GM19395 (cell line): ENCODE measurements around the gene ANGPTL4.
"Not testable (repeated sequence)": the region's sequence is repeated elsewhere in the genome, so short reads cannot be mapped to it uniquely, and the experiment has no call there.

ENCODE experiments used
- ATAC-seq: cut with Tn5 transposase; IDR thresholded peaks from one replicate; pipeline ENCODE4 v1.9.1; 2021; ENCODE audit warnings: mild to moderate bottlenecking, moderate library complexity; ENCODE audit not compliant: unreplicated experiment

Gene ANGPTL4

DNA sequence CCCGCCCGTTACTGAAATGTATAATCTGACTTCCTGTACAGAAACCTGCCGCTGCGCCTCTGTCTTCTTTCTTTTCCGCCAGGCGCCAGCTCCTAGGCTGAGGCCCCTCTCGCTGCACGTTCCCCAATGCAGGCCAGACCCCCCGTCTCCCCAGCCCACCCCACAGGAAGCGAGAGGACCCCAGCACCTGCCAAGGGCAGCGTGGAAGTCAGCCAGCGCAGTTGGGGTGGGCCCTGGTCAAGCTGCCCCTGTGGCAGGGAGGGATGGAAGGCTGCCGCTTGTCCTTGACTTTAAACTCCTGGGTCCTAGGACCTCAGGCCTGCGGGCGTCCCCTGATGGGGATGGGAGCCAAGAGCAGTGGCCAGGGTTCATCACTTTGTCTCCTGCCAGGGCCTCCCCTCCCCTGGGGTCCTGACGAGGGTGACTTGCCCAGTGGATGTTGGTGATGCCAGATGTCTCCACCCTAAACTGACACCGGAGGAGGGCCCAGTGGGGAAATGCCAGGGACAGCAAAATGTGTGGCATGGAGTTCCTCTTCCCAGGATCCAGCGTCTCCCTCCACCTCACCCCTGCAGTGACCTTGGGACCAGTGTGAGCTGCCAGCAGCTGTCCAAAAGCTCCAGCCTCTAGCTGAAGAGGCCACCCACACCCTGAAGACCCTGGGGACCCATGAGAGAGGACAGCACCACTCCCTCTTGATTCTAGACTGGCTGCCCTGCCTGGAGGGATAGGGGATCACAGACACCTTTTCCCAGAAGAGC lies 40.6 kb downstream of the ANGPTL4 start:
- no peak for ATAC-seq

DNA sequence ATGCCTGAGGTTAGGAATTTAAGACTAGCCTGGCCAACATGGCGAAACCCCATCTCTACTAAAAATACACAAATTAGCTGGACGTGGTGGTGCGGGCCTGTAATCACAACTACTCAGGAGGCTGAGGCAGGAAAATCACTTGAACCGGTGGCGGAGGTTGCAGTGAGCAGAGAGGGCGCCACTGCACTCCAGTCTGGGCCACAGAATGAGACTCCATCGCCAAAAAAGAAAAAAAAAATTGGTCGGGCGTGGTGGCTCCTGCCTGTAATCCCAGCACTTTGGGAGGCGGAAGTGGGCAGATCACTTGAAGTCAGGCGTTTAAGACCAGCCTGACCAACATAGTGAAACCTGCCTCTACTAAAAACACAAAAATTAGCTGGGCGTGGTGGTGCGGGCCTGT lies 46.8 kb downstream of the ANGPTL4 start:
- ATAC-seq = not testable (repeated sequence)

DNA sequence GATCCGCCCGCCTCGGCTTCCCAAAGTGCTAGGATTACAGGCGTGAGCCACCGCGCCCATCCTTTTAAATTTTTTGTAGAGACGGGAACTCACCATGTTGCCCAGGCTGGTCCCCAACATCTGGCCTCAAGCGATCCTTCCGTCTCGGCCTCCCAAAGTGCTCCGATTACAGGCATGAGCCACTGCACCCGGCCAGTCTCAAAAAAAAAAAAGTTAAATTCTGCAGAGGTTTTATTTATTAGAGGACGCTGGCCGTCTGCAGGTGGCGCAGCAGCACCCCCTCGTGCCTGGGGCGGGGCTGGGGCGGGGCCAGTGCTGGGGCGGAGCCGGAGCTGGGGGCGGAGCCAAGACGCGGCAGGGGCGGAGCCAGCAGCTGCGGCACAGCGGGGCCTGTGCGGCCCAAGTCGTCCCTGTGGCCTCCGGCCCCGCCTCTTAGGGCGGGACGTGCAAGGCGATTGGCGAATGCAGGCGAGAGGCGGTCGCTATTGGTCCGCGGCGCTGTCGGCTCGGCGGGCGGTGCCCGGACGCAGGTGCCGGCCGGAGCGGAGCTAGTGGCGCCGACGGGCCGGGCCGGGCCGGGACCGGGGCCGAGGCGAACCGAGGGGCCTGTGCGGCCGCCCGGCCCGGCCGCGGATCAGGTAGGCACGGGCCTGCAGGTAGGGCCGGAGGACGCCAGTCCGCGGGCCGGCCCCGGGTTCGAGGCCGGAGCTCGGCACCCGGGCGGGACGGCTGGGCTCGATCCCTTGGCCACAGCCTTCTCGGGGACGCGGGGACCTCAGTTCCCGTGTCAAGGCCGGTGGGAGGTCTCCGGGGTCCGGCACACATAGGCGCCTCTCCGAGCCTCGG lies 49.1 kb downstream of the ANGPTL4 start, which contains the start of gene MARCHF2:
Gene MARCHF2 (plus strand): TSS at position 523 of the 846 bp plus-strand sequence. CDS start 8,536 bp downstream, outside the sequence.
- ATAC-seq = peak; percentile 96

DNA sequence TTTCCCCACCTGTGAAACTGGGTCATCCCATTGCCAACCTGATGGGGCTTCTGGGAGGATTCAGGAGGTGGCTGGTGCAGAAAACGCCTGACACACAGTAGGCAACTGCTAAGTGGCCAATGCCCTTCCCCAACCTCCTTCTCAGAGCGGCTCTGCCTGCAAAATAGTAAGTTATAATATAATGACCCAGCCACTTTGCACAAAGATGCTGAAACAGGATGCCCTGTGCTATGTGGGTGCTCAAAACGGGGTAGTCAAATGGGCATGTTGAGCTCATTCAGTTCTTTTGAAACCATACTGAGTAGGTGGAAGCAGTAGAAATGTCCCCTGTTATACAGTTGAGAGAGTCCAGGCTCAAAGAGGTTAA lies 49.7 kb downstream of the ANGPTL4 start:
- ATAC-seq = no peak

DNA sequence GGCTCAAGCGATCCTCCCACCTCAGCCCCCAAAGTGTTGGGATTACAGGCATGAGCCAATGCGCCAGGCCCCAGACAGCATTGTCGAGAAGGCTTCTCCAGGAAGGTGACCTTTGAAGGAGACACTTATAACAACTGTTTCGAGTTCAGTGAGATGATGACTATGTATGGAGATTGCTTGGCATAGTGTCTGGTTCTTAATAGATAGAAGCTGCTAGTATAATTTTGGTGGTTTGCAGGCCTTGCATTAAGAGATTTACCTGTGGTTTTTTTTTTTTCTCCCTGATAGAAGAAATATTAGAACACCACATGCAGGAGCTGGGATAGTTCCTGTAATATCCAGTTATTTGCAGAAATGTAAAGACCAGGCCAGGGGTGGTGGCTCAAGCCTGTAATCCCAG lies 52.8 kb downstream of the ANGPTL4 start:
- ATAC-seq = no peak

DNA sequence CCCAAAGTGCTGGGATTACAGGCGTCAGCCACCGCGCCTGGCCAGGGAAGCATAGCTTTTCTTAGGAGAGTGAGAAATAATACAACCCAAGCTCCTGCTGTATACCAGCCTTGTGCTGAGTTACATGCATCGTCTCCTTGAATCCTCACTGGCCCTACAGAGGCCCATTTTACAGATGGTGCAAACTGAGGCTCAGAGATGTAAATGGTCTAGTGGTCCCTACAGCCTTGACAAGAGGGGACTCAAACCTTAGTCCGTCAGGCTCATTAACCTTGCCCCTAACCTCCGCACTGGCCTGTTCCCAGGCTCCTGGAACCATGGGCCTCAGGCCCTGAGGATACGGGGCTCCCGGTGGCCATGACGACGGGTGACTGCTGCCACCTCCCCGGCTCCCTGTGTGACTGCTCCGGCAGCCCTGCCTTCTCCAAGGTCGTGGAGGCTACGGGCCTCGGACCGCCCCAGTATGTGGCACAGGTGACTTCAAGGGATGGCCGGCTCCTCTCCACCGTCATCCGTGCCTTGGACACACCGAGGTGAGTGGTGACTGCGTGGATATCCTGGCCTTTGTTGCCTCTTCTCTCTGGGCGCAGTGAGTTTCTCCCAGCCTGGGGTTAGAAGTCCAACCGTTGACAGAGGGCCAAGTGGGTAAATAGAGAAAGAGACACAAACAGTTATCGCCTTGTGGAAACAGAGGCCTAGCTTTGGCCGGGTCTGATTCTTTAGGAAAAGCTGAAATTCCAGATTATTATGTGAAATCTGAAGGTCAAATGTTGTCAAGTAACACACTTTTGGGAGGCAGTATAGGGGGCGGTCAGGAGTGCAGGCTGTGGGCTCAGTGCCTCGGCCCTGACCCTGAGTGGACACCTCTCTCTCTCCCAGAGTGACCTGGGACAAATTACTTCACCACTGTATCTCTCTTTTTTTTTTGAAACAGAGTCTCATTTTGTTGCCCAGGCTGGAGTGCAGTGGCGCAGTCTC lies 57.8 kb downstream of the ANGPTL4 start:
- no peak for ATAC-seq

DNA sequence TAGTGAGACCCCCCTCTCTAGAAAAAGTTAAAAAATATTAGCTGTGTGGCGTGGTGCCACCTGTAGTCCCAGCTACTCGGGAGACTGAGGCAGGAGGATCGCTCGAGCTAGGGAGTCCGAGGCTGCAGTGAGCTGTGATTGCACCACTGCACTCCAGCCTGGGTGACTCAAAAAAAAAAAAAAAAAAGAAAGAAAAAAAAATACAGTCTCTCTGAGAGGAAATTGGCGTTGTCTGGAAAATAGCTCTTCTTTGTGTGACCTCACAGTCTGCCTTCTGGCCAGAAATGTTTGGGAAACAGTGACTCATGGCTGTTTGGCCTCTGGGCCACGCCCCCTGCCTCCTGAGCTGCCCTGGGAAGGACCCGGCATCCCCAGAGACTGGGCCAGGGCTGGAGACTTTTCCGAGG lies 59.9 kb downstream of the ANGPTL4 start:
- no peak for ATAC-seq
